Coronary artery (tissue), 2 donors: Measurements from ENCODE around the gene NRK.
"Not testable (repeated sequence)": the region's sequence is repeated elsewhere in the genome, so short reads cannot be mapped to it uniquely, and the experiment has no call there.

Experiments
- DNase-seq: peaks from one replicate; pipeline ENCODE4 v3.0.0-alpha.2; 2017; ENCODE audit warnings: low spot score
- H3K27ac ChIP-seq, 2 donors: fragments of 200-600 bp; sonication (generic); one replicate each; pipeline ENCODE4 v1.5.1; 2016 to 2019
- H3K4me3 ChIP-seq: fragments of 200-600 bp; sonication (generic); 2 replicates; pipeline ENCODE4 v1.5.1; 2016; ENCODE audit warnings: mild to moderate bottlenecking, moderate library complexity
- CTCF ChIP-seq: fragments of 200-600 bp; sonication (generic); IDR thresholded peaks from one replicate; pipeline ENCODE4 v1.5.1; 2019; ENCODE audit warnings: antibody characterized with exemption

The NRK gene, protein sequence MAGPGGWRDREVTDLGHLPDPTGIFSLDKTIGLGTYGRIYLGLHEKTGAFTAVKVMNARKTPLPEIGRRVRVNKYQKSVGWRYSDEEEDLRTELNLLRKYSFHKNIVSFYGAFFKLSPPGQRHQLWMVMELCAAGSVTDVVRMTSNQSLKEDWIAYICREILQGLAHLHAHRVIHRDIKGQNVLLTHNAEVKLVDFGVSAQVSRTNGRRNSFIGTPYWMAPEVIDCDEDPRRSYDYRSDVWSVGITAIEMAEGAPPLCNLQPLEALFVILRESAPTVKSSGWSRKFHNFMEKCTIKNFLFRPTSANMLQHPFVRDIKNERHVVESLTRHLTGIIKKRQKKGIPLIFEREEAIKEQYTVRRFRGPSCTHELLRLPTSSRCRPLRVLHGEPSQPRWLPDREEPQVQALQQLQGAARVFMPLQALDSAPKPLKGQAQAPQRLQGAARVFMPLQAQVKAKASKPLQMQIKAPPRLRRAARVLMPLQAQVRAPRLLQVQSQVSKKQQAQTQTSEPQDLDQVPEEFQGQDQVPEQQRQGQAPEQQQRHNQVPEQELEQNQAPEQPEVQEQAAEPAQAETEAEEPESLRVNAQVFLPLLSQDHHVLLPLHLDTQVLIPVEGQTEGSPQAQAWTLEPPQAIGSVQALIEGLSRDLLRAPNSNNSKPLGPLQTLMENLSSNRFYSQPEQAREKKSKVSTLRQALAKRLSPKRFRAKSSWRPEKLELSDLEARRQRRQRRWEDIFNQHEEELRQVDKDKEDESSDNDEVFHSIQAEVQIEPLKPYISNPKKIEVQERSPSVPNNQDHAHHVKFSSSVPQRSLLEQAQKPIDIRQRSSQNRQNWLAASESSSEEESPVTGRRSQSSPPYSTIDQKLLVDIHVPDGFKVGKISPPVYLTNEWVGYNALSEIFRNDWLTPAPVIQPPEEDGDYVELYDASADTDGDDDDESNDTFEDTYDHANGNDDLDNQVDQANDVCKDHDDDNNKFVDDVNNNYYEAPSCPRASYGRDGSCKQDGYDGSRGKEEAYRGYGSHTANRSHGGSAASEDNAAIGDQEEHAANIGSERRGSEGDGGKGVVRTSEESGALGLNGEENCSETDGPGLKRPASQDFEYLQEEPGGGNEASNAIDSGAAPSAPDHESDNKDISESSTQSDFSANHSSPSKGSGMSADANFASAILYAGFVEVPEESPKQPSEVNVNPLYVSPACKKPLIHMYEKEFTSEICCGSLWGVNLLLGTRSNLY (N-terminal part only)

DNA sequence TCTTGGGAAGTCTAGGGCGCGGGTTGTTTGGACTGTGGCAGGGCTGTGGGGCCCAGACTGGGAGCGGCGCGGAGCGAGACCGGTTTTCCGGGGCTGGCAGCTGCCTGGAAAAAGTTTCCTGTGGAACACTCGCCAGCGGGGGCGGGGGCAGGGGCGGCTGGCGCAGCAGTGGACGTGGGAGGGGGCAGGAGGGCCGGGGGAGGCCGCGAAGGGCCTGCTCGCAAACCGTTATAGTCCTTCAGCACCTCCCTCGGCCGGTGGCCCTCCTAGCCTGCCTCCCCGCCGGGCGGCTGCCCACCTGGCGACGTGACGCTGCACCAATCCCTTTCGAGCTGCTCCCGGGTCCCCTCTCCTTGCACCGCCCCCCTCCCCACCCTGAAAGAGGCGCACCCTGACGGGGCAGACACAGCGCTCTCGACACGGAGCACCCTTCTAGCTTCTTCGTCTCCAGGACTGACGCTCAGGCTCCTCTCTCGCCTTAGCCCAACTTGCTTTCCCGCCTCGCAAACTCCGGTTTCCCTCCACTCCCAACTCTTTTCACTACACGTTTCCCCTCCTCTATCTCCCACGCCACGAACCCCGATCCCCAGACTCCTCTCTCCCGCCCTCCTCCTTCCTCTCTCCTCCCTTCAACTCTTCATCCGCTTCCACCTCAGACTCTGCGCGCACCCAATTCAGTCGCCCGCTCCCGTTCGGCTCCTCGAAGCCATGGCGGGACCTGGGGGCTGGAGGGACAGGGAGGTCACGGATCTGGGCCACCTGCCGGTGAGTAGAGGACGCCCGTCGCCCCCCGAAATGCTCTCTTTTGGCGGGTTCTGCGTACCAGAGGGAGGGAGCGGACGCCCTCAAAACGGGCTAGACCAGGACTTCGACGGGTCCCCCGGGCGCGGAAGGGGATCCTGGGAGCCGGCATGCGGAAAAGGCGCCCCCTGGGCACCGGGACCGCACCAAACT, at the start of gene NRK:
Gene NRK, plus strand, starts transcription at position 402 of the 954 bp plus-strand sequence. Its CDS starts 307 bp downstream, at position 709.
- no peak for TF ChIP-seq CTCF
- peak within 1 kb of the TSS; percentile 61 for H3K4me3 ChIP-seq
- H3K27ac ChIP-seq: peak within 1 kb of the TSS; percentile 55 to 71
- DNase-seq: no peak

GRCh38 chrX:105773801-105774200, 48.5 kb upstream of the NRK start:
- no peak for TF ChIP-seq CTCF
- DNase-seq: no peak
- H3K27ac ChIP-seq: no peak overlapping the region
- no peak overlapping the region for H3K4me3 ChIP-seq

DNA sequence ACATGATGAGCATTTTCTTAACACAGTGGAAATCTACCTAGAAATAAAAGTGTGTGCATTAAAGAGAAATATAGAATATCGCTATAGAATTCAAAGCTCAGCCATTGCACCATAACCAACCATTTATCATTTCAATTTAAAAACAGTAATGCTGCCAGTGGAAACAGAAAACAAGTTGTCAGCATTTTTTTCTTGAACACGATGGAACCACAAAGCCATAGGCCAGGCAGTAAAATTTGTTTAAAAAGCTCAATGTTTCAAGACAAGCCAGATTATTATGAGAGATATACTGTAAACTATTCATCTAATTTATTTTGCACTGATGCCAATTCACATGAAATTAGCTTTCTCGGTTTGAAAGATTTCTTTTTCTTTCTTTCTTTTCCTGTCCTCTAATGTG, 46.7 kb upstream of the NRK start:
- no peak overlapping the region for H3K4me3 ChIP-seq
- DNase-seq: no peak
- no peak for TF ChIP-seq CTCF
- no peak overlapping the region for H3K27ac ChIP-seq

GRCh38 chrX:105781804-105782203, 40.5 kb upstream of the NRK start:
- no peak overlapping the region for H3K27ac ChIP-seq
- no peak for DNase-seq
- no peak for TF ChIP-seq CTCF
- H3K4me3 ChIP-seq: no peak overlapping the region

- not testable (repeated sequence) for DNase-seq, H3K27ac ChIP-seq, H3K4me3 ChIP-seq
These were observed 25.5 kb upstream of the NRK start for GRCh38 chrX:105796877-105797276.

GRCh38 chrX:105803891-105804290, 18.4 kb upstream of the NRK start:
- no peak overlapping the region for H3K4me3 ChIP-seq
- DNase-seq: no peak
- TF ChIP-seq CTCF: no peak
- no peak overlapping the region for H3K27ac ChIP-seq

GRCh38 chrX:105805655-105806054, 16.7 kb upstream of the NRK start:
- H3K27ac ChIP-seq, DNase-seq, H3K4me3 ChIP-seq: not testable (repeated sequence)
